Loucy (cell line): ENCODE data around the gene MED10.

Experiments used
- H2AFZ ChIP-seq: fragments of 200-600 bp; sonication (generic); 2 replicates; pipeline ENCODE4 v1.6.0; 2016; ENCODE audit warnings: antibody characterized with exemption, mild to moderate bottlenecking, low read length, moderate library complexity
- H3F3A ChIP-seq: fragments of 200-600 bp; 2 replicates; pipeline ENCODE4 v1.6.0; 2016; ENCODE audit warnings: antibody characterized with exemption, low read depth, mild to moderate bottlenecking
- H3K27me3 ChIP-seq: fragments of 200-600 bp; sonication (generic); 2 replicates; pipeline ENCODE4 v1.6.1; 2014; ENCODE audit warnings: low read length, mild to moderate bottlenecking; ENCODE audit not compliant: insufficient read depth, poor library complexity, severe bottlenecking
- H3K36me3 ChIP-seq: fragments of 200-600 bp; sonication (generic); 2 replicates; pipeline ENCODE4 v1.6.1; 2016; ENCODE audit warnings: low read length; ENCODE audit not compliant: insufficient read depth
- H3K4me1 ChIP-seq: fragments of 200-600 bp; sonication (generic); 2 replicates; pipeline ENCODE4 v1.5.1; 2014; ENCODE audit warnings: low read length, mild to moderate bottlenecking; ENCODE audit not compliant: insufficient read depth, poor library complexity, severe bottlenecking
- H3K4me2 ChIP-seq: fragments of 200-600 bp; sonication (generic); 2 replicates; pipeline ENCODE4 v1.6.0; 2014; ENCODE audit warnings: antibody characterized with exemption, low read length, low read depth, mild to moderate bottlenecking; ENCODE audit not compliant: poor library complexity, severe bottlenecking
- H3K4me3 ChIP-seq: fragments of 200-600 bp; sonication (generic); 2 replicates; pipeline ENCODE4 v1.5.1; 2014; ENCODE audit warnings: low read length, mild to moderate bottlenecking, mixed read lengths; ENCODE audit not compliant: poor library complexity, severe bottlenecking
- H3K79me2 ChIP-seq: fragments of 200-600 bp; sonication (generic); 2 replicates; pipeline ENCODE4 v1.6.1; 2014; ENCODE audit warnings: low read length; ENCODE audit not compliant: insufficient read depth
- H3K9ac ChIP-seq: fragments of 200-600 bp; sonication (generic); 2 replicates; pipeline ENCODE4 v1.6.0; 2014; ENCODE audit warnings: mild to moderate bottlenecking, low read depth, low read length, moderate library complexity; ENCODE audit not compliant: poor library complexity, severe bottlenecking
- H3K9me2 ChIP-seq: fragments of 200-600 bp; sonication (generic); replicated peaks from 2 replicates; pipeline ENCODE4 v1.6.1; 2016; ENCODE audit warnings: low read depth, low read length, mixed read lengths
- H3K9me3 ChIP-seq: fragments of 200-600 bp; sonication (generic); 2 replicates; pipeline ENCODE4 v1.6.1; 2014; ENCODE audit warnings: mild to moderate bottlenecking, antibody characterized with exemption, low read length, low read depth; ENCODE audit not compliant: insufficient read depth
- H4K20me1 ChIP-seq: fragments of 200-600 bp; sonication (generic); 2 replicates; pipeline ENCODE4 v1.6.0; 2014; ENCODE audit warnings: antibody characterized with exemption, low read length, mild to moderate bottlenecking; ENCODE audit not compliant: insufficient read depth, poor library complexity, severe bottlenecking
- CTCF ChIP-seq: fragments of 200-600 bp; sonication (generic); conservative IDR thresholded peaks from 2 replicates; pipeline ENCODE4 v1.5.1; 2014; ENCODE audit warnings: mild to moderate bottlenecking, antibody characterized with exemption, low read length
- EZH2phosphoT487 ChIP-seq: fragments of 200-600 bp; IDR thresholded peaks from 2 replicates; pipeline ENCODE4 v1.6.1; 2018; ENCODE audit warnings: antibody characterized with exemption, mild to moderate bottlenecking, moderate library complexity, borderline replicate concordance

Gene MED10

GRCh38 chr5:6361101-6361500 is 17.2 kb downstream of the MED10 start:
- H3K4me3 ChIP-seq = no peak overlapping the region
- H3K4me2 ChIP-seq = no peak overlapping the region
- H3K9ac ChIP-seq = peak overlapping the region; percentile 68
- peaks cover 18% of the 10 kb centered on the region for H3K4me1 ChIP-seq
- H3K27me3 ChIP-seq = no peaks in the 10 kb centered on the region
- no peak overlapping the region for H2AFZ ChIP-seq
- H3K9me3 ChIP-seq = no peaks in the 10 kb centered on the region
- H3F3A ChIP-seq = no peaks in the 10 kb centered on the region
- TF ChIP-seq CTCF = no peak
- H4K20me1 ChIP-seq = no peaks in the 10 kb centered on the region
- no peaks in the 10 kb centered on the region for H3K9me2 ChIP-seq
- H3K79me2 ChIP-seq = no peaks in the 10 kb centered on the region
- H3K36me3 ChIP-seq = no peaks in the 10 kb centered on the region

GRCh38 chr5:6360323-6361072 is 17.8 kb downstream of the MED10 start:
- H3K4me1 ChIP-seq = peaks cover 18% of the 10 kb centered on the region
- no peaks in the 10 kb centered on the region for H3K9me3 ChIP-seq
- H3K9me2 ChIP-seq = no peaks in the 10 kb centered on the region
- H3K79me2 ChIP-seq = no peaks in the 10 kb centered on the region
- H3K4me2 ChIP-seq = peak overlapping the region; percentile 75
- H3F3A ChIP-seq = no peaks in the 10 kb centered on the region
- H4K20me1 ChIP-seq = no peaks in the 10 kb centered on the region
- H3K9ac ChIP-seq = peak overlapping the region; percentile 68
- peak overlapping the region; percentile 53 for H3K4me3 ChIP-seq
- no peaks in the 10 kb centered on the region for H3K27me3 ChIP-seq
- peak overlapping the region; percentile 82 for H2AFZ ChIP-seq
- no peaks in the 10 kb centered on the region for H3K36me3 ChIP-seq
- TF ChIP-seq EZH2phosphoT487 (no peak), CTCF (no peak)

GRCh38 chr5:6359555-6360322 is 18.6 kb downstream of the MED10 start:
- no peaks in the 10 kb centered on the region for H4K20me1 ChIP-seq
- H3K36me3 ChIP-seq = no peaks in the 10 kb centered on the region
- H3K27me3 ChIP-seq = no peaks in the 10 kb centered on the region
- peak overlapping the region; percentile 68 for H3K9ac ChIP-seq
- H3K4me1 ChIP-seq = peaks cover 18% of the 10 kb centered on the region
- H3K79me2 ChIP-seq = no peaks in the 10 kb centered on the region
- no peaks in the 10 kb centered on the region for H3K9me2 ChIP-seq
- no peaks in the 10 kb centered on the region for H3K9me3 ChIP-seq
- peak overlapping the region; percentile 53 for H3K4me3 ChIP-seq
- H3K4me2 ChIP-seq = peak overlapping the region; percentile 75
- TF ChIP-seq EZH2phosphoT487 (no peak), CTCF (no peak)
- H2AFZ ChIP-seq = peak overlapping the region; percentile 82
- no peaks in the 10 kb centered on the region for H3F3A ChIP-seq
